Panc1 (cell line): ENCODE data around the gene PLB1.

ENCODE experiments used
- CTCF ChIP-seq: fragments of 450-650 bp; IDR thresholded peaks from 2 replicates; pipeline ENCODE4 v1.5.1; 2017; ENCODE audit warnings: mild to moderate bottlenecking
- POLR2AphosphoS5 ChIP-seq: IDR thresholded peaks from 2 replicates; pipeline ENCODE4 v1.6.1; 2012; ENCODE audit warnings: mild to moderate bottlenecking, low read depth, low read length, moderate library complexity
- SIN3A ChIP-seq: IDR thresholded peaks from 2 replicates; pipeline ENCODE4 v1.6.1; 2012; ENCODE audit warnings: low read depth, mild to moderate bottlenecking, low read length, moderate library complexity, borderline replicate concordance; ENCODE audit not compliant: insufficient read depth

- TF ChIP-seq CTCF = no peak
- TF ChIP-seq POLR2AphosphoS5 = no peak
- no peak for TF ChIP-seq SIN3A
Measured at GRCh38 chr2:28544405-28544921, 48.6 kb downstream of the PLB1 start.
